ENCODE measurements around the gene RAC3. TPM values are rescaled to one million over a fixed set of nuclear protein-coding genes. Genes with fewer than 3 reads are reported as not detected.

The RAC3 gene
- total and polyA plus RNA-seq, 3 experiments from 2014 or later = 4.2 to 4.5 TPM; not detected in 1

DNA sequence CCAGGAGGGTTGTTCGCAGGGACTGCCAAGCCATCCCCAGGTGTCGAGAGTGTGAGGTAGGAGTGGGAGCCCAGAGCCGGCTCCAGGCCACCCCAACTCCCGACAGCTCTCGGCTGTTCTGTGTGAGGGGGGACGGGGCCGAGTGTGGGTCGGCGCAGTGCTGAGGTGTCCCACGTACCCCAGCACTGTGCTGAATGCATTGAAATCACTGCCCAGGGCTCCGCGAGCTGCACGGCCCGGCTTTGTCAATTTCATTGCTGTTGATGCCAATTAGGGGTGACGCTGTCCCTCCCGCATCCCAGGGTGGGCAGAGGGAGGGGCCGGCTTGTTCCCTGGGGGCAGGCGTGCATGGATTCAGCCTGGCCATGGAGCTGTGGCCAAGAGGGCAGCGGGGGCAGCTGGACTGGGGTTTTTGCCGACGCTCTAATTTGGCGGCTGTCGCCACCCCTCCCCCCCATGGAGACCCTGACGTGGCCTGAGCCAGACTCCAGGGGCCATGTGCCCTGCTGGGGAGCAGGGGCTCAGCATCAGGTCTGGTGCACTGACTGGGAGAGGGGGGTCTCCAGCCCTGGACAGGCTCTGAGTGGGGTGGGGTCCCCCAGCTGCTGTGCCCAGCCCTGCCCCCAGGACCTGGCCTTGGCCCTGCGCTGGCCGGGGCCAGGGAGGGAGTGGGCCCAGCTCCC lies 23.1 kb upstream of the RAC3 start:
- CTCF ChIA-PET = interaction anchor here (1.1 to 1.4 kb wide), 2 partner anchors 29 to 49 kb away, joined by 3 to 5 read pairs; no protein-coding TSS in a partner anchor
- no peaks in the 10 kb centered on the region for H3K36me3 ChIP-seq (ENCODE audit: insufficient read depth, low read length)
- peaks cover 0 to 2% (median 0%) of the 10 kb centered on the region in 3 donors for H3K36me3 Mint-ChIP-seq
- no peaks in the 10 kb centered on the region for H3K4me1 ChIP-seq (ENCODE audit: insufficient read depth, low read length)
- H3K27me3 ChIP-seq (ENCODE audit: insufficient read depth, low read length, poor library complexity, severe bottlenecking) = no peaks in the 10 kb centered on the region
- H3K27ac Mint-ChIP-seq = no peak overlapping the region
- H3K4me3 ChIP-seq (ENCODE audit: low read length) = no peak overlapping the region
- no peaks in the 10 kb centered on the region for H3K27me3 Mint-ChIP-seq
- H3K9me3 ChIP-seq (ENCODE audit: low read length) = no peaks in the 10 kb centered on the region
- no peak overlapping the region for H3K27ac ChIP-seq (ENCODE audit: low read depth, low read length)
- DNase-seq = no peak
- no peak overlapping the region for H3K4me3 Mint-ChIP-seq
- POLR2A ChIA-PET = interaction anchor here (0.6 kb wide), 1 partner anchor 128 kb away, joined by 3 read pairs; no protein-coding TSS in a partner anchor
- no peaks in the 10 kb centered on the region for H3K4me1 Mint-ChIP-seq
- no peaks in the 10 kb centered on the region for H3K9me3 Mint-ChIP-seq

DNA sequence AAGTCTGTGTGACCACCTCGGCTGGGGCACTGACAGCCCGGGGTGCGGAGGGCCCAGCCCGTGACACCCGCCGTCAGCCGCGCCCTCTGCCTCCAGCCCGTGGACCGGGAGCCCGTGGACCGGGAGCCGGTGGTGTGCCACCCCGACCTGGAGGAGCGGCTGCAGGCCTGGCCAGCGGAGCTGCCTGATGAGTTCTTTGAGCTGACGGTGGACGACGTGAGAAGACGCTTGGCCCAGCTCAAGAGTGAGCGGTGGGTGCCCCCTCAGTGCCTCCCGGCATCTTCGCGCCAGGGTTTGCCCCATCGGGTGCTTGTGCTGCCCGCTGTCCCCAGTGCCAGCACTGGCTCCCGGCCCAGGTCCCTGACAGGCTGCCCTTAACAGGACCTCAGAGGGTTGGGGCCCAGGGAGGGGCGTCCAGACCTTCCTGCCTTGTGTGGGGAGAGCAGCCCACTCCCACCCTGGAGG lies 22.5 kb upstream of the RAC3 start:
- Mint-ChIP-seq H3K27me3 (no peaks in the 10 kb centered on the region), H3K4me1 (no peaks in the 10 kb centered on the region), H3K27ac (no peak overlapping the region), H3K36me3 (peaks cover 0 to 2% (median 0%) of the 10 kb centered on the region in 3 donors), H3K9me3 (no peaks in the 10 kb centered on the region), H3K4me3 (no peak overlapping the region)
- Histone ChIP-seq H3K27me3 (ENCODE audit: insufficient read depth, low read length, poor library complexity, severe bottlenecking) (no peaks in the 10 kb centered on the region), H3K27ac (ENCODE audit: low read depth, low read length) (no peak overlapping the region), H3K9me3 (ENCODE audit: low read length) (no peaks in the 10 kb centered on the region), H3K4me1 (ENCODE audit: insufficient read depth, low read length) (no peaks in the 10 kb centered on the region), H3K36me3 (ENCODE audit: insufficient read depth, low read length) (no peaks in the 10 kb centered on the region), H3K4me3 (ENCODE audit: low read length) (no peak overlapping the region)
- POLR2A ChIA-PET = no interaction called here
- CTCF ChIA-PET = interaction anchor here (1.1 to 1.4 kb wide), 3 partner anchors 26 to 50 kb away, joined by 3 to 5 read pairs (median 3); no protein-coding TSS in a partner anchor
- DNase-seq = no peak

DNA sequence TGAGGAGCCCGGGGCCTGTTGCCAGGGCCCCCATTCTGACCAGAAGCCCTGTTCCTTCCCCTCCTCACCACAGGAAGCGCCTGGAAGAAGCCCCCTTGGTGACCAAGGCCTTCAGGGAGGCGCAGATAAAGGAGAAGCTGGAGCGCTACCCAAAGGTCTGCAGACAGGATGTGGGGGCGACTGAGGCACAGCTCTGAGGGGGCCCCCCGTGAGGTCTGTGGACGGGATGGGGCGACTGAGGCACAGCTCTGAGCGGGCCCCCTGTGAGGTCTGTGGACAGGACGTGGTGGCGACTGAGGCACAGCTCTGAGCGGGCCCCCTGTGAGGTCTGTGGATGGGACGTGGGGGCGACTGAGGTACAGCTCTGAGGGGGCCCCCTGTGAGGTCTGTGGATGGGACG lies 22.1 kb upstream of the RAC3 start:
- no peak overlapping the region for H3K27ac Mint-ChIP-seq

DNA sequence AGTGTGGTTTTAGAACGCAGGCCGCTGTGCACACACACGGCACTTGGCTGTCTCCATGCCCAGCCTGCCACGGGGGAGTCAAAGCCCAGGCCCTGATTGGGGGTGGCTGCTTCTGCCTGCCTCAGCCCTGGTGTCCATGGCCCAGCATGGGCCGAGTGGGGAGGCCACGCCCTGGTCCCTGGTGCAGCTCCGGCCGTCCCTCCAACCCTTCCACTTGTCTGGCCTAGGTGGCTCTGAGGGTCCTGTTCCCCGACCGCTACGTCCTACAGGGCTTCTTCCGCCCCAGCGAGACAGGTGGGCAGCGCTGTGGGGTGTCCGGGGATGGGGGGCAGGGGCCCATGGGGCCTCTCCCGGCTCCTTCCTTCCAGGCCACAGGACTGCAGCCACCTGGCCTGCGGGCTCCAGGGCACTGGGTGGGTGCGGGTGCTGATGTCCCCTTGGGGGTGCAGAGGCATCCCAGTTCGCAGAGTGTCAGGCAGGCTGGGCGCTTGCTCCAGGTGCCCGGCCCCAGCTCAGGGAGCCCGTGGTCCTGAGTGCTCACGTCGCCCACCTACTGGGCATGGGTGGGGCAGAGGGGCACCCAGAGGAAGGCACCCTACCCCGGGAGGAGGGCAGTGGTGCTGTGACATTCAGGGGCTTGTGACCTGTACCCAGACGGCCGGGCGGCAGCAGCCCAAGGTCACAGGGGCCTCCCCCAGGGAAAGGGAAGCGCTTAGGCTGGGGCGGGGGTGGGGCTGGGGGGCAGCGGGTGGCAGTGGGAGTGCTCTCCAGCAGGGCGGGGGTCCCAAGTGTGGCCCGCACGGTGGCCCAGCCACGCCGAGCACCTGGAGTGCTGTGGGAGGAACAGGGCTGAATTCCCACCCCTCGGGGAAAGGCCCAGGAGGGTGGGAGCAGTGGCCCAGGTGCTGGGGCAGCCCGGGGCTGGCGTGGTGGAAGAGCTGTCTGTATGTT lies 20.6 kb upstream of the RAC3 start:
- ChIA-PET POLR2A (interaction anchor here (0.7 kb wide), 1 partner anchor 113 kb away, joined by 5 read pairs; no protein-coding TSS in a partner anchor), CTCF (interaction anchor here (1.0 kb wide), 1 partner anchor 9 kb away, joined by 4 read pairs; no protein-coding TSS in a partner anchor)
- peaks cover 0 to 2% (median 0%) of the 10 kb centered on the region in 3 donors for H3K36me3 Mint-ChIP-seq
- H3K9me3 ChIP-seq (ENCODE audit: low read length) = no peaks in the 10 kb centered on the region
- no peak overlapping the region for H3K27ac ChIP-seq (ENCODE audit: low read depth, low read length)
- no peaks in the 10 kb centered on the region for H3K27me3 ChIP-seq (ENCODE audit: insufficient read depth, low read length, poor library complexity, severe bottlenecking)
- H3K27ac Mint-ChIP-seq = no peak overlapping the region
- no peak overlapping the region for H3K4me3 Mint-ChIP-seq
- no peak overlapping the region for H3K4me3 ChIP-seq (ENCODE audit: low read length)
- H3K27me3 Mint-ChIP-seq = no peaks in the 10 kb centered on the region
- H3K36me3 ChIP-seq (ENCODE audit: insufficient read depth, low read length) = no peaks in the 10 kb centered on the region
- no peaks in the 10 kb centered on the region for H3K9me3 Mint-ChIP-seq
- no peaks in the 10 kb centered on the region for H3K4me1 Mint-ChIP-seq
- H3K4me1 ChIP-seq (ENCODE audit: insufficient read depth, low read length) = no peaks in the 10 kb centered on the region
- no peak for DNase-seq

More for the DNA sequence above, 22.1 kb upstream of the RAC3 start:
- Histone ChIP-seq H3K36me3 (ENCODE audit: insufficient read depth, low read length) (no peaks in the 10 kb centered on the region), H3K27me3 (ENCODE audit: insufficient read depth, low read length, poor library complexity, severe bottlenecking) (no peaks in the 10 kb centered on the region), H3K27ac (ENCODE audit: low read depth, low read length) (no peak overlapping the region), H3K4me1 (ENCODE audit: insufficient read depth, low read length) (no peaks in the 10 kb centered on the region), H3K9me3 (ENCODE audit: low read length) (no peaks in the 10 kb centered on the region), H3K4me3 (ENCODE audit: low read length) (no peak overlapping the region)
- peaks cover 0 to 2% (median 0%) of the 10 kb centered on the region in 3 donors for H3K36me3 Mint-ChIP-seq
- POLR2A ChIA-PET = interaction anchor here (0.7 kb wide), 1 partner anchor 19 kb away, joined by 3 read pairs; no protein-coding TSS in a partner anchor
- no peaks in the 10 kb centered on the region for H3K27me3 Mint-ChIP-seq
- DNase-seq = no peak
- no peaks in the 10 kb centered on the region for H3K9me3 Mint-ChIP-seq
- H3K4me3 Mint-ChIP-seq = no peak overlapping the region
- CTCF ChIA-PET = interaction anchor here (1.0 to 1.4 kb wide), 4 partner anchors 11 to 50 kb away, joined by 3 to 5 read pairs (median 4); no protein-coding TSS in a partner anchor
- no peaks in the 10 kb centered on the region for H3K4me1 Mint-ChIP-seq

GRCh38 chr17:82011617-82012187 lies 19.8 kb upstream of the RAC3 start:
- peaks cover 0 to 2% (median 0%) of the 10 kb centered on the region in 3 donors for H3K36me3 Mint-ChIP-seq
- no peak overlapping the region for H3K4me3 Mint-ChIP-seq
- Histone ChIP-seq H3K27me3 (ENCODE audit: insufficient read depth, low read length, poor library complexity, severe bottlenecking) (no peaks in the 10 kb centered on the region), H3K9me3 (ENCODE audit: low read length) (no peaks in the 10 kb centered on the region), H3K27ac (ENCODE audit: low read depth, low read length) (no peak overlapping the region), H3K4me1 (ENCODE audit: insufficient read depth, low read length) (no peaks in the 10 kb centered on the region), H3K4me3 (ENCODE audit: low read length) (no peak overlapping the region), H3K36me3 (ENCODE audit: insufficient read depth, low read length) (no peaks in the 10 kb centered on the region)
- no peaks in the 10 kb centered on the region for H3K4me1 Mint-ChIP-seq
- H3K9me3 Mint-ChIP-seq = no peaks in the 10 kb centered on the region
- POLR2A ChIA-PET = no interaction called here
- CTCF ChIA-PET = no interaction called here
- no peaks in the 10 kb centered on the region for H3K27me3 Mint-ChIP-seq
- no peak overlapping the region for H3K27ac Mint-ChIP-seq
- DNase-seq = no peak

- DNase-seq = no peak
- H3K4me3 Mint-ChIP-seq = no peak overlapping the region
- Histone ChIP-seq H3K36me3 (ENCODE audit: insufficient read depth, low read length) (no peaks in the 10 kb centered on the region), H3K4me1 (ENCODE audit: insufficient read depth, low read length) (no peaks in the 10 kb centered on the region), H3K4me3 (ENCODE audit: low read length) (no peak overlapping the region), H3K27ac (ENCODE audit: low read depth, low read length) (no peak overlapping the region), H3K27me3 (ENCODE audit: insufficient read depth, low read length, poor library complexity, severe bottlenecking) (no peaks in the 10 kb centered on the region), H3K9me3 (ENCODE audit: low read length) (no peaks in the 10 kb centered on the region)
- ChIA-PET CTCF (no interaction called here), POLR2A (no interaction called here)
- no peaks in the 10 kb centered on the region for H3K4me1 Mint-ChIP-seq
- no peaks in the 10 kb centered on the region for H3K27me3 Mint-ChIP-seq
- H3K27ac Mint-ChIP-seq = no peak overlapping the region
- no peaks in the 10 kb centered on the region for H3K9me3 Mint-ChIP-seq
- peaks cover 0 to 2% (median 0%) of the 10 kb centered on the region in 3 donors for H3K36me3 Mint-ChIP-seq
Observed at GRCh38 chr17:82012261-82012639, 19.2 kb upstream of the RAC3 start.

DNA sequence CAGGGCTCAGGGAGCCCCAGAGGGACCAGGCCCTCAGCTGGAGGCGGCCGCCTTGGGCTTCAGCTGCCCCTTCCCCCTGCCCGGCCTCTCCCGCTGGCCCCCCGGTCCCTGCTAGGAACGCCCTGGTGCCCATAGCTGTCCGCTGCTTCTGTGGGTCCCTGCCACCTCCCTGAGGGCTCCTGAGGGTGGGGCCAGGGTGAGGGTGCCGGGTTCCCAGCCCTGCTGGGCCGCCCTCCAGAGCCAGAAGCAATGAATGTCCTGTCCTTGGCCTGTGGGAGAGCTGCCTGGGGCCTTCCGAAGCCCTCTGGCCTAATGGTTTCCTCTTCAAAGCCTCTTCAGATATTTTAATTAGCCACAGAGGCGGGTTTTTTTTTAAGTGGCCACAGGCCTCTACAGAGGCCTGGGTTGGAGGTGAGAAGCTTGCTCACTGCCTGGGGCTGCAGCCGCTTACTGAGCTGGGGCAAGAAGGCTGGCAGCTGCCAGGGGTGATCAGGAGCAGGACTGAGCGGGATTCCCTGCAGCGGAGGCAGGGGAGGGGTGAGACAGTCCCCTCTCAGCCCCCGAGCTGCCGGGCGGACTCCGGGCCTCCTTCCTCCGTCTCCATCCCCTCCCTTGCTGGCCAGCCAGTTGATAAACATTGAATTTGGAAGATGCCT lies 18.7 kb upstream of the RAC3 start:
- Histone ChIP-seq H3K27ac (ENCODE audit: low read depth, low read length) (no peak overlapping the region), H3K27me3 (ENCODE audit: insufficient read depth, low read length, poor library complexity, severe bottlenecking) (no peaks in the 10 kb centered on the region), H3K9me3 (ENCODE audit: low read length) (no peaks in the 10 kb centered on the region), H3K36me3 (ENCODE audit: insufficient read depth, low read length) (no peaks in the 10 kb centered on the region), H3K4me1 (ENCODE audit: insufficient read depth, low read length) (no peaks in the 10 kb centered on the region), H3K4me3 (ENCODE audit: low read length) (no peak overlapping the region)
- Mint-ChIP-seq H3K4me3 (no peak overlapping the region), H3K9me3 (no peaks in the 10 kb centered on the region), H3K27me3 (no peaks in the 10 kb centered on the region), H3K27ac (no peak overlapping the region), H3K4me1 (no peaks in the 10 kb centered on the region), H3K36me3 (peaks cover 0 to 2% (median 0%) of the 10 kb centered on the region in 3 donors)
- POLR2A ChIA-PET = no interaction called here
- CTCF ChIA-PET = interaction anchor here (1.3 kb wide), 2 partner anchors 17 to 54 kb away, joined by 3 read pairs; no protein-coding TSS in a partner anchor
- DNase-seq = no peak

All from CD8-positive, alpha-beta memory T cell (primary cell).